Panc1 (cell line): ENCODE data around the gene LGSN. TPM values are rescaled to one million over a fixed set of nuclear protein-coding genes. Genes with fewer than 3 reads are reported as not detected.

Experiments
- ATAC-seq: fragments of 200-7000 bp; cut with Tn5 transposase; 2 replicates; pipeline ENCODE4 v1.9.1; 2020; ENCODE audit warnings: mild to moderate bottlenecking, moderate library complexity
- BruUV-seq: library from RNA; stranded (reverse); fragments of 400-500 nt; replicated peaks from 2 replicates; lab custom pipeline; 2021; lab: Mats Ljungman, UMichigan
- CTCF ChIA-PET: fragments of 300-600 bp; sonication (Branson Sonifier 250); formaldehyde crosslinking; loops from one replicate; lab custom pipeline; 2022; ENCODE audit warnings: antibody characterized with exemption; lab: Charles Lee
- POLR2A ChIA-PET: fragments of 300-600 bp; sonication (Branson Sonifier 250); formaldehyde crosslinking; loops from one replicate; lab custom pipeline; 2022; ENCODE audit warnings: antibody characterized with exemption; lab: Charles Lee
- DNase-seq: peaks from one replicate; pipeline ENCODE4 v3.0.0-alpha.2; 2010; ENCODE audit warnings: low read depth, low spot score
- H3K27ac ChIP-seq: 2 replicates; pipeline ENCODE4 v1.5.1; 2011; ENCODE audit warnings: mild to moderate bottlenecking, low read length, inconsistent platforms
- H3K27me3 ChIP-seq: fragments of 200-500 bp; sonication (Bioruptor generic); 2 replicates; pipeline ENCODE4 v1.6.0; 2014; ENCODE audit warnings: low read length, inconsistent platforms; ENCODE audit not compliant: control insufficient read depth, insufficient read depth
- H3K36me3 ChIP-seq: fragments of 200-500 bp; sonication (Bioruptor generic); 2 replicates; pipeline ENCODE4 v1.5.1; 2014; ENCODE audit warnings: inconsistent platforms, mild to moderate bottlenecking, low read length, moderate library complexity; ENCODE audit not compliant: control insufficient read depth, insufficient read depth
- H3K4me1 ChIP-seq: 2 replicates; pipeline ENCODE4 v1.5.1; 2011; ENCODE audit warnings: inconsistent platforms, mild to moderate bottlenecking, low read length, moderate library complexity; ENCODE audit not compliant: control insufficient read depth, insufficient read depth
- H3K4me3 ChIP-seq, 2 experiments: 2 replicates each; pipeline ENCODE4 v1.5.1; 2011 to 2012; ENCODE audit warnings: low read depth in 2 of 2, low read length in 2 of 2, mild to moderate bottlenecking in 2 of 2, inconsistent platforms in 1 of 2, moderate library complexity in 1 of 2
- H3K9me3 ChIP-seq: fragments of 200-500 bp; sonication (Bioruptor generic); 2 replicates; pipeline ENCODE4 v1.5.1; 2014; ENCODE audit warnings: low read depth, mild to moderate bottlenecking, inconsistent platforms, low read length, moderate library complexity; ENCODE audit not compliant: control insufficient read depth, insufficient read depth
- CTCF ChIP-seq: fragments of 450-650 bp; IDR thresholded peaks from 2 replicates; pipeline ENCODE4 v1.5.1; 2017; ENCODE audit warnings: mild to moderate bottlenecking
- POLR2AphosphoS5 ChIP-seq: IDR thresholded peaks from 2 replicates; pipeline ENCODE4 v1.6.1; 2012; ENCODE audit warnings: mild to moderate bottlenecking, low read depth, low read length, moderate library complexity
- REST ChIP-seq, 2 experiments: IDR thresholded peaks; 2 replicates each; pipeline ENCODE4 v1.6.1; 2011 to 2012; ENCODE audit warnings: low read depth in 2 of 2, control low read depth in 1 of 2, low read length in 1 of 2, mild to moderate bottlenecking in 1 of 2, moderate library complexity in 1 of 2; ENCODE audit not compliant: insufficient read depth in 1 of 2
- SIN3A ChIP-seq: IDR thresholded peaks from 2 replicates; pipeline ENCODE4 v1.6.1; 2012; ENCODE audit warnings: low read depth, mild to moderate bottlenecking, low read length, moderate library complexity, borderline replicate concordance; ENCODE audit not compliant: insufficient read depth
- TCF7L2 ChIP-seq: IDR thresholded peaks from 2 replicates; pipeline ENCODE4 v1.6.1; 2011; ENCODE audit warnings: mild to moderate bottlenecking, low read depth, low read length, inconsistent platforms
- in situ Hi-C: cut with HindIII; loops from 2 replicates; pipeline ENCODE4 v1.10.0; 2016; ENCODE audit warnings: low sequenced_read_pairs, low pct_unique_long_range_greater_than_20kb
- intact Hi-C: fragments of 100-400 bp; cut with micrococcal nuclease; formaldehyde crosslinking; loops from one replicate; pipeline ENCODE4 v1.10.0; 2022; ENCODE audit not compliant: unreplicated experiment
- total RNA-seq: library from RNA; stranded (reverse); gene quantifications from one replicate; pipeline ENCODE4 v1.2.1, GENCODE V29; 2021; ENCODE audit not compliant: unreplicated experiment

Gene LGSN
- total RNA-seq, 1 experiment from 2014 or later = not detected

DNA sequence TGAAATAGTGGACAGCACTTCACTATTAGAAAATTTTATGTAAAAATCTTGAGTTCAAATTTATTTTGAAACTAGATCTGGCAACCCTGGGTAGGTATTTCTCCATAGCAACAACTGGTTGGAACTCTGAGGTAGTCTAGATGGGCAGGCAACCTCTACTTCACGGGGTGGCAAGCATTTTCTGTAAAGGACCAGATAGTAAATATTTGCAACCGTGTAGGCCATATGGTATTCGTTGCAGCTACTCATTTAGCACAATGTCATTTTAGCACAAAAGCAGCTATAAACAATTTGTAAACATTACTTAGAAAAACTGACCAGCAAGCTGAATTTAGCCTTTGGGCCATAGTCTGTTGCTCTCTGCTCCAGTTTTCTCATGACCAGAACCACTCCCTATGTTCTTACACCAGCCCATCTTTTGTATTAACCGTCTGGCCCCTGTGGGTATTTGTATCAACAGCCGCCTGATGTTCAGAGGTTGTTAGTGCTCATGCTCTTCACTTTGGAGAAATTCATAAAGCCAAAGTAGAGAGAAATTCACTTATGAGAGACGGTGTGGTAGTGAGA, 29.2 kb downstream of the LGSN start:
- TF ChIP-seq SIN3A = no peak
- no peak for TF ChIP-seq POLR2AphosphoS5
- TF ChIP-seq CTCF = no peak
- no peak for TF ChIP-seq REST (IDR thresholded peaks at IDR 0.05; ENCODE audit: insufficient read depth in 1 of 2, low read depth in 2 of 2, low read length in 1 of 2)

DNA sequence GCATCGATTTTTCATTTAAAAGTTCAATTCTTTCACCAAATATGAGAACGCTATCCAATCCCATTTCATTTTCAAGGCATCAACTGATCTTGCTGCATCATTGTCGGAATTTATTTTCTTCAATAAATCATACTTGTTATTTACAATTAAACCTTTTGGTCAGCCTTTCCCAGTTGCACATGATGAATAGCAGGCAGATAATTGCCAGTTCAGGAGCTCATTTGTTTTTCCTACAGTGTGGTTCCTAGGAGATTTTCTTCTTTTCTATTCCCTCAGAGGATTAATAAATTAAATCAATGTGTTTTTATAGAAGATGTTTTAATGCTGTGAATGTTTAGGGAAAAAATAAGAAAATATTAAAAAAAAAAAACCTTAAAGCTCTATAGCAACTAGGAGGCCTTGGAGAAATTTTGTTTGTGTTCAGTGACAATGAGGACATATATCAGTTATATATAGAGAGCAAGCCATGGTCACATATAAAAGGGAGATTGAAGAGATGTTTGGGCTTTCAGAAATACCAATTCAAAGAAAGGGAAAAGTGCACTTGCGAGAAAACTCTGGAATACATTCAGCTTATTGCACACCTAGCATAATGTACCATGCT, 30.4 kb downstream of the LGSN start:
- no TSS peak for BruUV-seq
- intact Hi-C loops = no loop called here
- ATAC-seq (no peak), DNase-seq (no peak)
- Histone ChIP-seq H3K27me3 (no peaks in the 10 kb centered on the region), H3K4me3 (no peak overlapping the region), H3K27ac (no peak overlapping the region), H3K36me3 (no peaks in the 10 kb centered on the region), H3K9me3 (no peaks in the 10 kb centered on the region), H3K4me1 (no peaks in the 10 kb centered on the region)
- in situ Hi-C loops = no loop called here
- ChIA-PET POLR2A (no interaction called here), CTCF (interaction anchor here (0.7 kb wide), 1 partner anchor 24 kb away, joined by 3 read pairs; no protein-coding TSS in a partner anchor)
- TF ChIP-seq POLR2AphosphoS5 = no peak
- no peak for TF ChIP-seq TCF7L2
- TF ChIP-seq REST (IDR thresholded peaks at IDR 0.05; ENCODE audit: insufficient read depth in 1 of 2, low read depth in 2 of 2, low read length in 1 of 2) = no peak
- no peak for TF ChIP-seq CTCF
- TF ChIP-seq SIN3A = no peak

More for the DNA sequence above, 29.2 kb downstream of the LGSN start:
- in situ Hi-C loops (no loop called here), intact Hi-C loops (no loop called here)
- DNase-seq = no peak
- Histone ChIP-seq H3K27me3 (no peaks in the 10 kb centered on the region), H3K27ac (no peak overlapping the region), H3K4me1 (no peaks in the 10 kb centered on the region), H3K9me3 (peaks cover 3% of the 10 kb centered on the region; the same call in 1 of the 2 replicates), H3K36me3 (no peaks in the 10 kb centered on the region), H3K4me3 (no peak overlapping the region)
- BruUV-seq = no TSS peak
- ATAC-seq = no peak
- ChIA-PET CTCF (no interaction called here), POLR2A (no interaction called here)
